Gastrocnemius medialis (tissue), 4 donors: ENCODE results near the gene WDR41.

Experiments
- POLR2A ChIP-seq, 2 donors: fragments of 450-650 bp; IDR thresholded peaks; one replicate each; pipeline ENCODE4 v1.6.1; 2017; ENCODE audit warnings: antibody characterized with exemption in 2 of 2, mild to moderate bottlenecking in 2 of 2, moderate library complexity in 2 of 2
- TF ChIP-seq, protein P1 (sequence below), 5 experiments: fragments of 450-650 bp in 3 of 5; fragments of 200-600 bp in 2 of 5; sonication (generic) in 2 of 5; IDR thresholded peaks in 4 of 5; conservative IDR thresholded peaks in 1 of 5; 1 replicate in 4 of 5; 2 replicates in 1 of 5; pipeline ENCODE4 v1.5.1; 2016 to 2019; ENCODE audit warnings: antibody characterized with exemption in 5 of 5, mild to moderate bottlenecking in 3 of 5, moderate library complexity in 3 of 5

DNA sequence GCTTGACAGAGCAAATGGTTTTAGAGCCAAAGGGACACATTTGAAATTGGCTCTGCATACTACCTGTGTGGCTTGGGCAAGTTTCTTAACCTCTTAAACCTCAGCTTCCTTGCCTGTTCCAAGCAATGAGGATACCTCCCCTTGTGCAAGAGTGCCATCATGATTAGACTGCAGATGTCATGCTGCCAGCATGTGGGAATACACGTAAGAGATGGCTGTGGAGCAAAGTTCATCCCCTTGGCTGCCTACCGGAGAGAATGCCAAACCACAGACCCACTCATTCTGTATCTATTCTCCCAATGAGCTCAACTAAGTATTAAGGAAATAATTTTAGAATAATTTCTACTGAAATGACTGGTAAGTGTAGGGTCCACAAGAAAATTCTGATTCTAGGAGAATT lies 101.3 kb downstream of the WDR41 start:
- TF ChIP-seq, protein P1, sequence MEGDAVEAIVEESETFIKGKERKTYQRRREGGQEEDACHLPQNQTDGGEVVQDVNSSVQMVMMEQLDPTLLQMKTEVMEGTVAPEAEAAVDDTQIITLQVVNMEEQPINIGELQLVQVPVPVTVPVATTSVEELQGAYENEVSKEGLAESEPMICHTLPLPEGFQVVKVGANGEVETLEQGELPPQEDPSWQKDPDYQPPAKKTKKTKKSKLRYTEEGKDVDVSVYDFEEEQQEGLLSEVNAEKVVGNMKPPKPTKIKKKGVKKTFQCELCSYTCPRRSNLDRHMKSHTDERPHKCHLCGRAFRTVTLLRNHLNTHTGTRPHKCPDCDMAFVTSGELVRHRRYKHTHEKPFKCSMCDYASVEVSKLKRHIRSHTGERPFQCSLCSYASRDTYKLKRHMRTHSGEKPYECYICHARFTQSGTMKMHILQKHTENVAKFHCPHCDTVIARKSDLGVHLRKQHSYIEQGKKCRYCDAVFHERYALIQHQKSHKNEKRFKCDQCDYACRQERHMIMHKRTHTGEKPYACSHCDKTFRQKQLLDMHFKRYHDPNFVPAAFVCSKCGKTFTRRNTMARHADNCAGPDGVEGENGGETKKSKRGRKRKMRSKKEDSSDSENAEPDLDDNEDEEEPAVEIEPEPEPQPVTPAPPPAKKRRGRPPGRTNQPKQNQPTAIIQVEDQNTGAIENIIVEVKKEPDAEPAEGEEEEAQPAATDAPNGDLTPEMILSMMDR (IDR thresholded peaks at IDR 0.05 in 4 of 5, conservative IDR thresholded peaks at IDR 0.05 in 1 of 5) = no peak
- TF ChIP-seq POLR2A (IDR thresholded peaks at IDR 0.05) = no peak
